Colonic mucosa (tissue), 4 donors: ENCODE results near the gene MAN2A2. TPM values are rescaled to one million over a fixed set of nuclear protein-coding genes. Genes with fewer than 3 reads are reported as not detected.

Source experiments
- DNase-seq: peaks from one replicate; pipeline ENCODE4 v3.0.0-alpha.2; 2020
- H3K27ac ChIP-seq: fragments of 200-600 bp; one replicate; pipeline ENCODE4 v1.8.0; 2021
- H3K27me3 ChIP-seq: fragments of 200-600 bp; one replicate; pipeline ENCODE4 v1.8.0; 2021
- H3K36me3 ChIP-seq: fragments of 200-600 bp; one replicate; pipeline ENCODE4 v1.8.0; 2021
- H3K4me1 ChIP-seq: fragments of 200-600 bp; one replicate; pipeline ENCODE4 v1.8.0; 2021; ENCODE audit warnings: mild to moderate bottlenecking
- H3K4me3 ChIP-seq: fragments of 200-600 bp; one replicate; pipeline ENCODE4 v1.8.0; 2021
- H3K9ac ChIP-seq, 2 donors: one replicate each; pipeline ENCODE4 v1.7.0; 2013; ENCODE audit warnings: control low read depth in 2 of 2, low read depth in 2 of 2, low read length in 2 of 2
- H3K9me3 ChIP-seq: fragments of 200-600 bp; one replicate; pipeline ENCODE4 v1.8.0; 2021
- CTCF ChIP-seq: fragments of 200-600 bp; IDR thresholded peaks from one replicate; pipeline ENCODE4 v1.8.0; 2022; ENCODE audit warnings: antibody characterized with exemption, mild to moderate bottlenecking
- intact Hi-C: fragments of 100-400 bp; cut with DNase I; formaldehyde crosslinking; loops from one replicate; pipeline ENCODE4 v1.14.1; 2022
- total RNA-seq, 2 donors: library from RNA; stranded (reverse); fragmentation: NEBNext Ultra II Directional in 1 of 2; extraction: Animal tissue kit (Norgen Biotek cat#: 25700) in 1 of 2; gene quantifications; one replicate each; pipeline ENCODE4 v1.2.1, GENCODE V29; 2021
- donor health status: healthy.
- donor health status: DM: no; HTN: no; CAD: no.
- donor health status: DM: no; HTN: no; CAD: no.

The MAN2A2 gene
- total RNA-seq, 2 donors from 2014 or later = 34.2 to 66.4 TPM

GRCh38 chr15:90956274-90957030 lies 53.4 kb downstream of the MAN2A2 start:
- peak; percentile 82 for DNase-seq
- peak overlapping the region; percentile 74 to 88 for H3K9ac ChIP-seq
- intact Hi-C loops = loop anchor here (5.0 to 10.0 kb wide), 2 partner anchors 76 to 318 kb away; no protein-coding TSS in a partner anchor
- peak; percentile 92 for TF ChIP-seq CTCF
- H3K27me3 ChIP-seq = no peaks in the 10 kb centered on the region
- no peaks in the 10 kb centered on the region for H3K9me3 ChIP-seq
- H3K4me1 ChIP-seq = peaks cover 21% of the 10 kb centered on the region
- H3K27ac ChIP-seq = no peak overlapping the region
- peak overlapping the region; percentile 85 for H3K4me3 ChIP-seq
- no peaks in the 10 kb centered on the region for H3K36me3 ChIP-seq

- H3K9ac ChIP-seq = peak overlapping the region; percentile 48 to 74
- H3K4me3 ChIP-seq = peak overlapping the region; percentile 85
- no peak for DNase-seq
- no peaks in the 10 kb centered on the region for H3K9me3 ChIP-seq
- H3K4me1 ChIP-seq = peaks cover 21% of the 10 kb centered on the region
- no peaks in the 10 kb centered on the region for H3K27me3 ChIP-seq
- TF ChIP-seq CTCF = no peak
- intact Hi-C loops = loop anchor here (5.0 to 10.0 kb wide), 2 partner anchors 75 to 318 kb away; no protein-coding TSS in a partner anchor
- H3K27ac ChIP-seq = no peak overlapping the region
- no peaks in the 10 kb centered on the region for H3K36me3 ChIP-seq
Measured at GRCh38 chr15:90957031-90957790, 54.1 kb downstream of the MAN2A2 start.

GRCh38 chr15:90957791-90958190 lies 54.7 kb downstream of the MAN2A2 start:
- no peak for TF ChIP-seq CTCF
- Histone ChIP-seq H3K9ac (peak overlapping the region; percentile 48 to 74), H3K27ac (no peak overlapping the region), H3K36me3 (no peaks in the 10 kb centered on the region), H3K27me3 (no peaks in the 10 kb centered on the region), H3K4me1 (peaks cover 21% of the 10 kb centered on the region), H3K9me3 (no peaks in the 10 kb centered on the region), H3K4me3 (peak overlapping the region; percentile 85)
- intact Hi-C loops = loop anchor here (5.0 to 10.0 kb wide), 2 partner anchors 75 to 317 kb away; no protein-coding TSS in a partner anchor
- no peak for DNase-seq

GRCh38 chr15:90959028-90959595 lies 56.0 kb downstream of the MAN2A2 start:
- intact Hi-C loops = loop anchor here (5.0 to 10.0 kb wide), 2 partner anchors 73 to 316 kb away; no protein-coding TSS in a partner anchor
- Histone ChIP-seq H3K36me3 (no peaks in the 10 kb centered on the region), H3K4me1 (peaks cover 21% of the 10 kb centered on the region), H3K27me3 (no peaks in the 10 kb centered on the region), H3K9ac (no peak overlapping the region), H3K9me3 (no peaks in the 10 kb centered on the region), H3K27ac (no peak overlapping the region), H3K4me3 (no peak overlapping the region)
- no peak for TF ChIP-seq CTCF
- no peak for DNase-seq

- H3K9me3 ChIP-seq = no peaks in the 10 kb centered on the region
- no peak overlapping the region for H3K27ac ChIP-seq
- intact Hi-C loops = loop anchor here (5.0 to 10.0 kb wide), 2 partner anchors 72 to 315 kb away; no protein-coding TSS in a partner anchor
Measured at GRCh38 chr15:90959894-90960293, 56.8 kb downstream of the MAN2A2 start.

More at GRCh38 chr15:90959894-90960293, 56.8 kb downstream of the MAN2A2 start:
- Histone ChIP-seq H3K9ac (no peak overlapping the region), H3K36me3 (no peaks in the 10 kb centered on the region), H3K4me3 (no peak overlapping the region), H3K27me3 (no peaks in the 10 kb centered on the region), H3K4me1 (peaks cover 18% of the 10 kb centered on the region)
- DNase-seq = no peak
- TF ChIP-seq CTCF = no peak
